Activated CD4-positive, alpha-beta T cell treated with anti-CD3 and anti-CD28 coated beads, Interleukin-2, amount 50 U/mL, for 16 hours (primary cell): ENCODE data around the gene TMIGD1.

Source experiments
- DNase-seq: peaks from one replicate; pipeline ENCODE4 v3.0.0-alpha.2; 2020

The TMIGD1 gene

GRCh38 chr17:30326809-30327208 lies 7.0 kb downstream of the TMIGD1 start:
- DNase-seq, result no peak

- no peak for DNase-seq
Measured at GRCh38 chr17:30324723-30325122, 9.1 kb downstream of the TMIGD1 start.

GRCh38 chr17:30323895-30324319 lies 9.9 kb downstream of the TMIGD1 start:
- peak; percentile 44 for DNase-seq

- DNase-seq, result no peak
Measured at GRCh38 chr17:30323262-30323894, 10.5 kb downstream of the TMIGD1 start.

- no peak for DNase-seq
Measured at GRCh38 chr17:30321314-30321713, 12.5 kb downstream of the TMIGD1 start.

GRCh38 chr17:30318155-30318554 lies 15.7 kb downstream of the TMIGD1 start:
- no peak for DNase-seq

- DNase-seq, result no peak
Measured at GRCh38 chr17:30316736-30317135, 17.1 kb downstream of the TMIGD1 start.

- DNase-seq, result no peak
Measured at GRCh38 chr17:30315106-30315505, 18.8 kb downstream of the TMIGD1 start.

- no peak for DNase-seq
Measured at GRCh38 chr17:30314474-30314873, 19.4 kb downstream of the TMIGD1 start.

GRCh38 chr17:30312226-30312625 lies 21.6 kb downstream of the TMIGD1 start:
- DNase-seq, result no peak

- no peak for DNase-seq
Measured at GRCh38 chr17:30310562-30310961, 23.3 kb downstream of the TMIGD1 start.

GRCh38 chr17:30309591-30309990 lies 24.3 kb downstream of the TMIGD1 start:
- DNase-seq, result no peak

- no peak for DNase-seq
Measured at GRCh38 chr17:30308406-30308805, 25.5 kb downstream of the TMIGD1 start.

GRCh38 chr17:30304778-30305177 lies 29.1 kb downstream of the TMIGD1 start:
- no peak for DNase-seq

GRCh38 chr17:30302241-30302640 lies 31.6 kb downstream of the TMIGD1 start:
- DNase-seq, result no peak

GRCh38 chr17:30300818-30301217 lies 33.0 kb downstream of the TMIGD1 start:
- no peak for DNase-seq

GRCh38 chr17:30299000-30299399 lies 34.9 kb downstream of the TMIGD1 start:
- DNase-seq, result no peak

- DNase-seq, result no peak
Measured at GRCh38 chr17:30297715-30298114, 36.1 kb downstream of the TMIGD1 start.

GRCh38 chr17:30296499-30297080 lies 37.3 kb downstream of the TMIGD1 start:
- DNase-seq, result no peak

- DNase-seq, result peak; percentile 16
Measured at GRCh38 chr17:30292286-30292858, 41.5 kb downstream of the TMIGD1 start.

GRCh38 chr17:30291543-30292285 lies 42.1 kb downstream of the TMIGD1 start, which contains the start of gene BLMH:
Gene BLMH, minus strand, starts transcription at chr17:30291944. Its CDS starts 125 bp downstream, at chr17:30291819.
- DNase-seq, result peak; percentile 87

- peak; percentile 60 for DNase-seq
Measured at GRCh38 chr17:30290696-30291542, 42.9 kb downstream of the TMIGD1 start.

GRCh38 chr17:30290077-30290476 lies 43.8 kb downstream of the TMIGD1 start:
- DNase-seq, result no peak
